Measurements from ENCODE around the gene UBR3.
"Not testable (repeated sequence)": the region's sequence is repeated elsewhere in the genome, so short reads cannot be mapped to it uniquely, and the experiment has no call there.

The UBR3 gene

DNA sequence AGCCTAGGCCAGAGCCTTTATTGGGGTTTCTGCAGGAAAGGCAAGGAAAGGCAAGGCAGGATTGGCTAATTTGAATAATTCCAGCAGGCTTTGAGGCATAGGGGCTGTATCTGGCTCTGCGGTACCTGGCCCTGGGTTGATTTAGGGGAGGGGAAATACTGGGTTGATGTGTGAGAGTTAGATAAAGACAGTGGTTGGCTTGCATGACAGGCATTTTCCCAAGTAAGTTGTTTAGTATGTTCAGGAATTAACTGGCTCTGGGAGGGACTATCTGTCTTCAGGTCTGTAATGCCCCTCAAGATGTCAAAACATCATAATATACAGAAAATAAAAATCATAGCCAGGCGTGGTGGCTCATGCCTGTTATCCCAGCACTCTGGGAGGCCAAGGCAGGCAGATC, 98.7 kb downstream of the UBR3 start:
- Histone ChIP-seq H3K36me3 (ENCODE audit: control insufficient read depth in 2 of 2, insufficient read depth in 2 of 2, low read length in 2 of 2) (peaks cover 2 to 14% of the 10 kb centered on the region in 2 donors), H3K9ac (ENCODE audit: low read depth in 1 of 2, low read length in 2 of 2) (no peak overlapping the region), H3K4me3 (ENCODE audit: low read length in 2 of 2) (no peak overlapping the region), H3K27me3 (ENCODE audit: control insufficient read depth in 2 of 2, insufficient read depth in 2 of 2, low read length in 2 of 2) (no peaks in the 10 kb centered on the region), H3K27ac (ENCODE audit: low read depth in 2 of 2, low read length in 2 of 2) (no peak overlapping the region), H3K4me1 (ENCODE audit: control insufficient read depth in 2 of 2, insufficient read depth in 2 of 2, low read length in 2 of 2) (no peaks in the 10 kb centered on the region), H3K9me3 (ENCODE audit: control insufficient read depth in 2 of 2, low read length in 2 of 2) (no peaks in the 10 kb centered on the region)

DNA sequence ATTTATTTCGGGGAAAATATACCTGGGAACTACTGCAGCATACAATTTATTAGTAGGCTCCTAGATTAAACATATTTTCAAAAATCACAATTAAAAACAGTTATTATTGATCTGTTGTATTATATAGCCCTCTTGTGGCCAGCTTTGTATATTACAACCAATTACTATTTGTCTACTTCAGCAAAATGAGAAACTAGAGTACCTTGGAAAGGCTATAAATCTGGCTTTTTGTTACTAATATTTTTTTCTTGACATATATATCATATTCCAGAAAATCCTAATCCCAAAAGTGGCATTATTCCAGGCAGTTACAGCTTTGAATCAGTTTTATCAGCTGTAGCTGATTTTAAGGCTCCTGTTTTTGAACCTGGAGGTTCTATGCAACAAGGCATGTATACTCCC, 101.2 kb downstream of the UBR3 start:
- Histone ChIP-seq H3K4me3 (ENCODE audit: low read length in 2 of 2) (no peak overlapping the region), H3K27ac (ENCODE audit: low read depth in 2 of 2, low read length in 2 of 2) (no peak overlapping the region), H3K9me3 (ENCODE audit: control insufficient read depth in 2 of 2, low read length in 2 of 2) (no peaks in the 10 kb centered on the region), H3K9ac (ENCODE audit: low read depth in 1 of 2, low read length in 2 of 2) (no peak overlapping the region), H3K27me3 (ENCODE audit: control insufficient read depth in 2 of 2, insufficient read depth in 2 of 2, low read length in 2 of 2) (no peaks in the 10 kb centered on the region), H3K4me1 (ENCODE audit: control insufficient read depth in 2 of 2, insufficient read depth in 2 of 2, low read length in 2 of 2) (no peaks in the 10 kb centered on the region), H3K36me3 (ENCODE audit: control insufficient read depth in 2 of 2, insufficient read depth in 2 of 2, low read length in 2 of 2) (peaks cover 2 to 17% of the 10 kb centered on the region in 2 donors)

DNA sequence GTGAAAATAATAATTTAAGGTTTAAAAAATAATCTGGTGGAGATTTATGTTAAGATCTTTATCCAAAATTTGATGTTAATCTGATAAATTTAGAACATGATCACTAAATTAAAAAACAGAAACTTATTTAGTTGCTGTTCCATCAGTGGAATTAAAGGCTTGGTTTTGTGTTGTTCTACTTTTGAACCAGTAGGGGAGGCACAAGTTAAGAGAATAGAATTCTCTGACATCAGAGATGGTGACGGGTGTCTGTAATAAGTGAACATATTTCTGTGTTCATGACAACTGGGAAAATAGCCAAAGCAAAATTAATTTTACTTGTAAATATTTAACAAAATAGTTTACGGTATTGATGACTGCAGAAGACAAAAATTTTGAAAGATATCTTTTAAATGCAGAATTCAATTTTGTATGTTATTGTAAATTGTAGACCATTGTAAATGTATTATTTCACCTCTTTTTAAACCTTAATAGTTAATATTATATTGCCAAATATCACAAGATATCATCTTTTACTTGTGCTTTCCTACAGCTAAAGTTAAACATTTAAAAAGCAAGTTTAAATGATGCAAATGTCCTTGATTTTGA, 106.0 kb downstream of the UBR3 start:
- Histone ChIP-seq H3K27me3 (ENCODE audit: control insufficient read depth in 2 of 2, insufficient read depth in 2 of 2, low read length in 2 of 2) (no peaks in the 10 kb centered on the region), H3K27ac (ENCODE audit: low read depth in 2 of 2, low read length in 2 of 2) (no peak overlapping the region), H3K9me3 (ENCODE audit: control insufficient read depth in 2 of 2, low read length in 2 of 2) (no peaks in the 10 kb centered on the region), H3K9ac (ENCODE audit: low read depth in 1 of 2, low read length in 2 of 2) (no peak overlapping the region), H3K36me3 (ENCODE audit: control insufficient read depth in 2 of 2, insufficient read depth in 2 of 2, low read length in 2 of 2) (peaks cover 0 to 3% of the 10 kb centered on the region in 2 donors), H3K4me1 (ENCODE audit: control insufficient read depth in 2 of 2, insufficient read depth in 2 of 2, low read length in 2 of 2) (no peaks in the 10 kb centered on the region), H3K4me3 (ENCODE audit: low read length in 2 of 2) (no peak overlapping the region)

DNA sequence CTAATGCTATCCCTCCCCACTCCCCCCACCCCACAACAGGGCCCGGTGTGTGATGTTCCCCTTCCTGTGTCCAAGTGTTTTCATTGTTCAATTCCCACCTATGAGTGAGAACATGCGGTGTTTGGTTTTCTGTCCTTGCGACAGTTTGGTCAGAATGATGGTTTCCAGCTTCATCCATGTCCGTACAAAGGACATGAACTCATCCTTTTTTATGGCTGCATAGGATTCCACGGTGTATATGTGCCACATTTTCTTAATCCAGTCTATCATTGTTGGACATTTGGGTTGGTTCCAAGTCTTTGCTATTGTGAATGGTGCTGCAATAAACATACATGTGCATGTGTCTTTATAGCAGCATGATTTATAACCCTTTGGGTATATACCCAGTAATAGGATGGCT, 109.4 kb downstream of the UBR3 start:
- H3K9me3 ChIP-seq (ENCODE audit: control insufficient read depth in 2 of 2, low read length in 2 of 2); H3K27me3 ChIP-seq (ENCODE audit: control insufficient read depth in 2 of 2, insufficient read depth in 2 of 2, low read length in 2 of 2); H3K9ac ChIP-seq (ENCODE audit: low read depth in 1 of 2, low read length in 2 of 2); H3K4me1 ChIP-seq (ENCODE audit: control insufficient read depth in 2 of 2, insufficient read depth in 2 of 2, low read length in 2 of 2); H3K27ac ChIP-seq (ENCODE audit: low read depth in 2 of 2, low read length in 2 of 2); H3K4me3 ChIP-seq (ENCODE audit: low read length in 2 of 2); H3K36me3 ChIP-seq (ENCODE audit: control insufficient read depth in 2 of 2, insufficient read depth in 2 of 2, low read length in 2 of 2): not testable (repeated sequence)

DNA sequence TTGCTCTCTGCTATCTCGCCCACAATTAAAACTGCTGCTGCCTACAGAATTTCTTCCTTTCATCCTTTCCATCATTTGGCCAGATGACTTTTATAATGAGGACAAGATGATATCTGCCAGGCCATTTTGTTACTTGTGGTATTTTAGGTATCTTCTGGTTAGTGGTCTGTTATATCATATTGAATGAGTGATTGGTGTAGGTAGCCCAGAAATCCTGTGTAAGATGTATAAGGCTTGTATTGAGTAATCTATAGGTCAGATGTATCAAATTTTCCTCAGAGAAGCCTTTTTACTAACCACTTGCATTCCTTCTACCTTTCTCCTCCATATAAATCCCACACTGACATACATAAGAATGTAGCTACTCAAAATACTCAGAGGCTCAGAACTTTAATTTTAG, 118.3 kb downstream of the UBR3 start:
- Histone ChIP-seq H3K9ac (ENCODE audit: low read depth in 1 of 2, low read length in 2 of 2) (no peak overlapping the region), H3K27ac (ENCODE audit: low read depth in 2 of 2, low read length in 2 of 2) (no peak overlapping the region), H3K4me3 (ENCODE audit: low read length in 2 of 2) (no peak overlapping the region), H3K9me3 (ENCODE audit: control insufficient read depth in 2 of 2, low read length in 2 of 2) (no peaks in the 10 kb centered on the region), H3K27me3 (ENCODE audit: control insufficient read depth in 2 of 2, insufficient read depth in 2 of 2, low read length in 2 of 2) (no peaks in the 10 kb centered on the region), H3K36me3 (ENCODE audit: control insufficient read depth in 2 of 2, insufficient read depth in 2 of 2, low read length in 2 of 2) (peaks cover 14 to 17% of the 10 kb centered on the region in 2 donors), H3K4me1 (ENCODE audit: control insufficient read depth in 2 of 2, insufficient read depth in 2 of 2, low read length in 2 of 2) (no peaks in the 10 kb centered on the region)

DNA sequence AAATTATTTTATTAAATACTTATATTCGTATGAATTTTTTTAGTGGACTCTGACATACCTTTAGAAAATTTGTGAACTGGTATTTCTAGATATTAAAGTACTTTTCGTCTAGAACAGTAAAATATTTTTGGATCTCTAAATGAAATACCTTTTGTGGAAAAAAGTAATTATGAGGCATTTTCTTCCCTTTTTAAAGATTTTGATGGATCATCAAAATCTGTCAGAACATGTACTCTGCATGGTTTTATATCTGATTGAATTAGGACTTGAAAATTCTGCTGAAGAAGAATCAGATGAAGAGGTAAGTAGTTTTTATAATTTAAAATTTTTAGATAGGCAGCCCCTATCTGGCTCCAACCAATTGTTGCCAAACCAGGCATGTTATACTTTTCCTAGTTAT, 118.8 kb downstream of the UBR3 start:
- no peaks in the 10 kb centered on the region for H3K27me3 ChIP-seq (ENCODE audit: control insufficient read depth in 2 of 2, insufficient read depth in 2 of 2, low read length in 2 of 2)
- H3K4me1 ChIP-seq (ENCODE audit: control insufficient read depth in 2 of 2, insufficient read depth in 2 of 2, low read length in 2 of 2): no peaks in the 10 kb centered on the region
- H3K9me3 ChIP-seq (ENCODE audit: control insufficient read depth in 2 of 2, low read length in 2 of 2): no peaks in the 10 kb centered on the region
- H3K9ac ChIP-seq (ENCODE audit: low read depth in 1 of 2, low read length in 2 of 2): no peak overlapping the region
- no peak overlapping the region for H3K27ac ChIP-seq (ENCODE audit: low read depth in 2 of 2, low read length in 2 of 2)
- H3K36me3 ChIP-seq (ENCODE audit: control insufficient read depth in 2 of 2, insufficient read depth in 2 of 2, low read length in 2 of 2): peaks cover 13 to 14% of the 10 kb centered on the region in 2 donors
- no peak overlapping the region for H3K4me3 ChIP-seq (ENCODE audit: low read length in 2 of 2)

DNA sequence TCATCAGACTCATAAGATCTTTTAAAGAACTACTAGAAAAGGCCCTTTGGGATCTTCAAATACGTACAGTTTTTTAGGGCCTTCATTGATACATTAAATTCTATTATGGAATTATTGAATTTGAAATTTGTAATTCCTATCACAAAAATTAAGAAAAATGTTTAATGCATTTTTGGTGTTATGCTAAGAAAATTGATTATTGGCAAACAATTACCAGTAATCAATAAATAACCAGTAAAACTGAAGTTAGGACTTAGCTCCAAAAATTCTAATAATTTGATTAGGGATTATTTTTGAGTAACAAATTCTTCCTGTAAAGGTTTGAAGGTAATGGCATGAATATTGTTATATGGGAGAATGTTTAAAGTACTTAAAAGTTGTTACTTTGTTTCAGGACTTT, 119.3 kb downstream of the UBR3 start:
- Histone ChIP-seq H3K27me3 (ENCODE audit: control insufficient read depth in 2 of 2, insufficient read depth in 2 of 2, low read length in 2 of 2) (no peaks in the 10 kb centered on the region), H3K9me3 (ENCODE audit: control insufficient read depth in 2 of 2, low read length in 2 of 2) (no peaks in the 10 kb centered on the region), H3K9ac (ENCODE audit: low read depth in 1 of 2, low read length in 2 of 2) (no peak overlapping the region), H3K36me3 (ENCODE audit: control insufficient read depth in 2 of 2, insufficient read depth in 2 of 2, low read length in 2 of 2) (peaks cover 12 to 13% of the 10 kb centered on the region in 2 donors), H3K4me3 (ENCODE audit: low read length in 2 of 2) (no peak overlapping the region), H3K27ac (ENCODE audit: low read depth in 2 of 2, low read length in 2 of 2) (no peak overlapping the region), H3K4me1 (ENCODE audit: control insufficient read depth in 2 of 2, insufficient read depth in 2 of 2, low read length in 2 of 2) (no peaks in the 10 kb centered on the region)

DNA sequence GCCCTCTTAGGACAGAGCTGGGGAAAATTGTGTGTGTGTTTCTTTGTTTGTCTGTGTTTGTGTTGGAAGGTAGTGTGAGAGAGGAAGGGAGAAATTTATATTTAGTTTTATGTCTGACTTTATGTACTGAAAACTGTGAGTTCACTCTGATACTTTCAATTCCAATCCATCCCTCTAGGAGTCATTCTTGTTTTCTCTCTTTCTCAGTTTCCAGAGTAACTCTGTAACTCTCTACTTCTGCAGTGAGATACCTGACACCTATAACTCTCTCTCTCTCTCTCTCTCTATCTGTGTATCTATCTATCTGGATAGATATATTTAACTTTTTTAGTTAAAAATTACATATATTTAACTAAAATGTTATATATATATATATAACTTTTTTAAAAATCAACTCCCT, 128.7 kb downstream of the UBR3 start:
- Histone ChIP-seq H3K27me3 (ENCODE audit: control insufficient read depth in 2 of 2, insufficient read depth in 2 of 2, low read length in 2 of 2) (no peaks in the 10 kb centered on the region), H3K4me3 (ENCODE audit: low read length in 2 of 2) (no peak overlapping the region), H3K27ac (ENCODE audit: low read depth in 2 of 2, low read length in 2 of 2) (no peak overlapping the region), H3K9ac (ENCODE audit: low read depth in 1 of 2, low read length in 2 of 2) (no peak overlapping the region), H3K9me3 (ENCODE audit: control insufficient read depth in 2 of 2, low read length in 2 of 2) (no peaks in the 10 kb centered on the region), H3K4me1 (ENCODE audit: control insufficient read depth in 2 of 2, insufficient read depth in 2 of 2, low read length in 2 of 2) (no peaks in the 10 kb centered on the region), H3K36me3 (ENCODE audit: control insufficient read depth in 2 of 2, insufficient read depth in 2 of 2, low read length in 2 of 2) (peaks cover 6 to 9% of the 10 kb centered on the region in 2 donors)

DNA sequence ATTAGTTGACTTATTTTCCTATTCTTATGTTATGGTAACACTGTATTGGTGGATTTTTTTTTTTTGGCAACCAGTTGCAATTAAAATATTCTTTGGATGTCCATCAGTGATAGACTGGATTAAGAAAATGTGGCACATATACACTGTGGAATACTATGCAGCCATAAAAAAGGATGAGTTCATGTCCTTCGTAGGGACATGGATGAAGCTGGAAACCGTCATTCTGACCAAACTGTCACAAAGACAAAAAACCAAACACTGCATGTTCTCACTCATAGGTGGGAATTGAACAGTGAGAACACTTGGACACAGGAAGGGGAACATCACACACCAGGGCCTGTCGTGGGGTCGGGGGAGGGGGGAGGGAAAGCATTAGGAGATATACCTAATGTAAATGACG, 130.0 kb downstream of the UBR3 start:
- H3K9me3 ChIP-seq (ENCODE audit: control insufficient read depth in 2 of 2, low read length in 2 of 2); H3K4me1 ChIP-seq (ENCODE audit: control insufficient read depth in 2 of 2, insufficient read depth in 2 of 2, low read length in 2 of 2); H3K27me3 ChIP-seq (ENCODE audit: control insufficient read depth in 2 of 2, insufficient read depth in 2 of 2, low read length in 2 of 2); H3K27ac ChIP-seq (ENCODE audit: low read depth in 2 of 2, low read length in 2 of 2); H3K9ac ChIP-seq (ENCODE audit: low read depth in 1 of 2, low read length in 2 of 2); H3K4me3 ChIP-seq (ENCODE audit: low read length in 2 of 2): not testable (repeated sequence)
- peaks cover 6 to 12% of the 10 kb centered on the region in 2 donors for H3K36me3 ChIP-seq (ENCODE audit: control insufficient read depth in 2 of 2, insufficient read depth in 2 of 2, low read length in 2 of 2)

DNA sequence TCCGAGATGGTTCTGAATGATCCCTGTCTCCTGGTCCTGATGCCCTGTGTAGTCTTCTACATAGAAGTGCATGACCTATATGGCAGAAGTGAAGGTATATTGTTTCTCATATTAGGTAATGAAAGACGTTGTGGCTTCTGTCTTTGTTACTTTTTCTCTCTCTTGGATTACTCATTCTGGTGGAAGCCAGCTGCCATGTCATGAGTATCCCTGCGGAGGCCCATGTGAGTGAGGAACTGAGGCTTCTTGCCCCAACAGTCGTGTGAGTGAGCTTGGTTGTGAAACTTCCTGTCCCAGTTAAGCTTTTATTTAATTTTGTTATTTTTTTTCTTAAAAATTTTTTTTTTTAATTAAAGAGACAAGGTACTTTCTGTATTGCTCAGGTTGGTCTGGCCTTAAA, 134.7 kb downstream of the UBR3 start:
- Histone ChIP-seq H3K4me1 (ENCODE audit: control insufficient read depth in 2 of 2, insufficient read depth in 2 of 2, low read length in 2 of 2) (no peaks in the 10 kb centered on the region), H3K27me3 (ENCODE audit: control insufficient read depth in 2 of 2, insufficient read depth in 2 of 2, low read length in 2 of 2) (no peaks in the 10 kb centered on the region), H3K9me3 (ENCODE audit: control insufficient read depth in 2 of 2, low read length in 2 of 2) (no peaks in the 10 kb centered on the region), H3K27ac (ENCODE audit: low read depth in 2 of 2, low read length in 2 of 2) (no peak overlapping the region), H3K36me3 (ENCODE audit: control insufficient read depth in 2 of 2, insufficient read depth in 2 of 2, low read length in 2 of 2) (peaks cover 12 to 18% of the 10 kb centered on the region in 2 donors), H3K9ac (ENCODE audit: low read depth in 1 of 2, low read length in 2 of 2) (no peak overlapping the region), H3K4me3 (ENCODE audit: low read length in 2 of 2) (no peak overlapping the region)

DNA sequence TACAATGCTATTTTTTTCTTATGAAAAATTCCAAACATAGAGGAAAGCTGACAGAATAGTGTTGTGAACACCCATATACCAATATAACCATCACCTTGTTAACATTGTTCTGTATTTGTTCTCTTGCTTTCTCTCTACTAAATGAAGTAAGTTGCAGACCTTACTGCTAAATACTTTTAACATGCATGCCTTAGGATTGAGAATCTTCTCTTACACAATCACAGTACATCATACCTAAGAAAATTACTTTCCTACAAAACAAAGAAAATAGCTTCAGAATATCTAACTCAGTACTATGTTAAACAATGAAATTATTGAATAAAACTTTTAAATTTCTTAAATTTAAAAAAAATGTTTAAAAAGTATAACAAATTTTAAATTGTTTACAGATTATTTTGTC, 136.5 kb downstream of the UBR3 start:
- no peaks in the 10 kb centered on the region for H3K4me1 ChIP-seq (ENCODE audit: control insufficient read depth in 2 of 2, insufficient read depth in 2 of 2, low read length in 2 of 2)
- H3K27me3 ChIP-seq (ENCODE audit: control insufficient read depth in 2 of 2, insufficient read depth in 2 of 2, low read length in 2 of 2): no peaks in the 10 kb centered on the region
- H3K9me3 ChIP-seq (ENCODE audit: control insufficient read depth in 2 of 2, low read length in 2 of 2): no peaks in the 10 kb centered on the region
- H3K9ac ChIP-seq (ENCODE audit: low read depth in 1 of 2, low read length in 2 of 2): no peak overlapping the region
- no peak overlapping the region for H3K27ac ChIP-seq (ENCODE audit: low read depth in 2 of 2, low read length in 2 of 2)
- H3K4me3 ChIP-seq (ENCODE audit: low read length in 2 of 2): no peak overlapping the region
- peaks cover 9 to 16% of the 10 kb centered on the region in 2 donors for H3K36me3 ChIP-seq (ENCODE audit: control insufficient read depth in 2 of 2, insufficient read depth in 2 of 2, low read length in 2 of 2)

Measured in mucosa of rectum (tissue), 2 donors.